ENCODE data around the gene BRD1.
"Not testable (repeated sequence)": the region's sequence is repeated elsewhere in the genome, so short reads cannot be mapped to it uniquely, and the experiment has no call there.

BRD1 gene

DNA sequence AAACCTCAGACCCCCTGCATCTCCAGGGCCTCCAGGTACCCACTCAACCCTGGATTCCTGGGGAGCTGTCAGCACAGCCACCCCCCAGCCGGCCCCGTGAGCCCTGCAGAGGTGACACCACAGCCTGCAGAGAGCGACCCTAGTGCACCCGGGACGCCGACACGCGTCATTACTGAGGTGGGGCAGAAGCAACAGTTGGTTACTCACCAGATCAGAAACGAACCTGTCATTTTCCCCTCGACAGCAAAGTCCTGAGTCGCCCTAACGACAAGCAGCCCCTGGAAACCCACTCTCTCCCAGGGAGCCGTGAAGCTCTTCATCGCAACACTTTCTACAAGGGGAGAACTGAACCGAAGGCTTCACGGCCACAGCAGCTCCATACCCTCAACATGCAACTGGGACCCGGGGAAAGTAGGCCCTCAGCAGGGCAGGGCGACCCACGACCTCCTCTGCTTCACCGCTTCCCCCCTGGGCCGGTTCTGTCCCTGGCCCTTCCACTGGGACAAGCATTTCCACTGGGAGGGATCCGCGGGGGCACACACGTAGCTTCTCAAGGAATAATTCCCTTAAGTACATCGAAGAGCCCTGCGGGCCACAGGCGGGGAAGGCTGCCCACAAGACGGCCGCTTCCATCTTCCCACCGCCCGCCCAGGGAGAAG lies 1.6 kb downstream of the BRD1 start:
- no peak for FAIRE-seq

DNA sequence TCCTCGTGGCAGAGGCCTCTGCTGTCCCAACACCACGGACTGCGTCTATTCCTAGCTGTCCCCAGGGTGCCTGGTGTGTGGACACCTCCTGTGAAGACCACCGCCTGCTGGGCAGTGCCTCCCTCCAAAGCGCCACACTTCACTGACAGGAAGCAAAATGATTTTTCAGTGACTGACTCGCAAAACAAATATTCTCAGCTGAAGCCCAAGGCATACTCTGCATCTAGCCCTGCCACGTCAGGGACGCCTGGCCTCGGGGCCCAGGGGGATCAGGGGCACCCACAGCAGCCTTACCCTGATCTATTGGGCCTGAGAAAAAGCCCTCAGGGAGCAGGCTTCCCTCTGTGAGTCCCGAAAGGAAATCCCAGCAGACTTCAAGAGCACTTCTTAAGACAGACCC lies 2.2 kb downstream of the BRD1 start:
- FAIRE-seq: no peak

DNA sequence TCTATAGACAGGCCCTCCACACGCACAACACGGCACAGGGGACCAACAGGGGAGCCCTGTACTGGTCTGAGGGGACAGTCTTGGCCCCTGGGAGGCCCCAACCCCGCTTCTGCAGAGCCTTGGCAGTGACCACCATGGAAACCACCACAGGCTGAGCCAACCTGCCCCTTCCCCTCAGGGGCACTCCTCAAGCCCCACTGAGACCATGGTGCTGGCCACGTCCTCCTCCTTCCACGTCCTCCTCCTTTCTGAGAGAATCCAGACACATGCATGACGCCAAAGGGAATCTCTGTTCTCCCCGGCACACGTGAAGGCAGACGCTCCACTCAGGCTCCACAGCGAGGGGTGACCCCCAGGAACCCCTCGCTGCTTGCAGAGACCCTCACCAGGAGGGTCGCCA lies 2.7 kb downstream of the BRD1 start:
- no peak for FAIRE-seq

- FAIRE-seq: no peak
Measured at GRCh38 chr22:49824185-49824925, 3.3 kb downstream of the BRD1 start.

DNA sequence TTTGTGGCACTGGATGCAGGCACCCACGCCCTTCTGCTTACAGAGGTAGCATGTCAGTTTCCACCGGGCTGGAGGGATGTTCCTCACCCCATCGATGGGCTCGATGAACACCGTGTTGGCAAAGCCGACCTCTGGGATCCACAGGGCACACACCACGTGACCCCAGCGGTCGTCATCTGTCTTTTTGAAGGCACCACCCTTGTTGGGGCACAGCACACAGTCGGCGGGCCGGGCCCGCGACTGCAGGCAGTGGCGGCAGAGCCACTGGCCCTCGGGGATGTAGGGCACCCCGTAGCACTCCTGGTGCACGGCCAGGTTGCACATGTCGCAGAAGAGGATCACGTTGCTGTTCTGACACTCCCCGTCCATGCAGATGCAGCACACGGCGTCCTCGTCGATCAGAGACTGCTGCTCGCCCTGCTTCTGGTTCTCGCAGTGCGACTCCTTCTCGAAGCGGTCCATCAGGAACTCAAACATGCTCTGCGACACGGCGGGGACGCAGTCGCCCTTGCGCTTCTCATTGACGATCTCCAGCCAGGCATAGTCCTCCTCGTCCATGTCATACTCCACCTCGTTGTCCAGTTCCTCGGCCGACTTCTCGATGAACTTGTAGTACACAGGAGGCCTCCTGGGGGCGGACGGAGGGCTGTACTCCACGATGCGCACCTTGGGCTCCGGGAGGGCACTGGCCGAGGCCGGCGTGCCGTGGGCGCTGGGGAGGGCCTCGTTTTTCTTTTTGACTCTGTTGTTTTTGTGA lies 4.2 kb downstream of the BRD1 start:
- no peak for FAIRE-seq

DNA sequence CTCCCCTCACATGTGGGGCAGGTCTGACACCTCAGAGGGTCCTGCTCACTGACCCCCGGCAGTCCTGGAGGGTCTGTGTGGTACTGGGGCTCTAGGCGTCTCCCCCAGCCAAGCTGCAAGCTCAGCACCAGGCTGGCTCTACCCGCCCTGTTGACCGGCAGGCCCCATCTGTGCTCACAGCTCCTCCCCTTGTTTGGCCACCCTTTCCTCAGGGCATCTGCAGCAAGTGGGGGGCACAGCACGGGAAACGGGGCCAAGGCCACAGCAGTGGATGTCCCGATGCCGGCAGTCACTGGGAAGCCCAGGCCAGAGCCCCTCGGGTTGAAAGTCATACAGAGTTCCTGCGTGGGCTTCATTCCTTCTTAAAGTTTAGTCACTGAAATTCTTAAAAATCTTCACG lies 5.9 kb downstream of the BRD1 start:
- not testable (repeated sequence) for FAIRE-seq

- FAIRE-seq: no peak
Measured at GRCh38 chr22:49820984-49821383, 6.7 kb downstream of the BRD1 start.

DNA sequence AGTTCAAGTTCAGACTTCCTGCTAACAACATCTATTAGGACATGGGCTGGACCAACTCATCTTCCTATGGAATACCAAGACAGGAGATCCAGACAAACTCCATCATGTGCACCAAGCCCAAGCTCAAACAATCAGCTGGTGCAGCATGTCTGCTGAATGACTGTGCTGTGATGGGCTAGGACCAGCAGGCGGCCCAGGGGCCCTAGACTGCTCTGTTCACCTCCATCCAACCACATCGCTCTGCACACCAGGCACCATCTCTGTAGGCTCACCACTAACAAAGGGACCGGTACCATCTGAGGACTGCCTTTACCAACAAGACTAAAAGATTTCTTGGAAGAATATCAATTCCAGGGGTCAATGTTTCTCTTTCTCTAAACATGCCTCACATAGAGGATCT lies 10.3 kb downstream of the BRD1 start:
- no peak for FAIRE-seq

- no peak for FAIRE-seq
Measured at GRCh38 chr22:49815641-49816091, 12.0 kb downstream of the BRD1 start.

- FAIRE-seq: no peak
Measured at GRCh38 chr22:49814856-49815255, 12.8 kb downstream of the BRD1 start.

GRCh38 chr22:49814164-49814686 lies 13.4 kb downstream of the BRD1 start:
- no peak for FAIRE-seq

- FAIRE-seq: no peak
Measured at GRCh38 chr22:49812838-49813237, 14.8 kb downstream of the BRD1 start.

- no peak for FAIRE-seq
Measured at GRCh38 chr22:49811020-49811791, 16.5 kb downstream of the BRD1 start.

DNA sequence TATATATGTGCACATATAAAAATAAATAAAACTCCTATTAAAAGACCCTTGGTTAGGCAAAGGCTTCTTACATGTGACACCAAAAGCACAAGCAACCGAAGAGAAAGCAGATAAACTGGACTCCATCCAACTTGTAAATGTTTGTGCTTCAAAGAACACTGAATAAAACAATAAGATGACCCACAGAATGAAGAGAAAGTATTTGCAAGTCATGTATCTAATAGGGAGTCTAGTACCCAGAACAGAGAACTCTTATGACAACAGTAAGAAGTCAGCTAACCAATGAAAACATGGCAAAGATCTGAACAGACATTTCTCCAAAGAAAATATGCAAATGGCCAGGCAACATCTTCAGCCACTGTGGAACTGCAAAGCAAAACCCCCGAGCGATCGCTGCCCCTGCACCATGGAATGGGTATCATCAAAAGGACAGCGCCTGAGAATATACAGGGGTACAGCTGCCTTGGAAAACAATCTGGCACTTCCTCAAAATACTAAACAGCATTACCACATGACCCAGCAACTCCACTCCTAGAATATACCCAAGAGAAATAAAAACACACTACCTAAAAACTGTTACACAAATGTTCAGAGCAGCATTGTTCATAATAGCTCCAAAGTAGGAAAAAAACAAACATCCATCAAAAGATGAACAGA lies 17.2 kb downstream of the BRD1 start:
- FAIRE-seq: no peak

GRCh38 chr22:49807780-49808708 lies 19.6 kb downstream of the BRD1 start:
- FAIRE-seq: no peak

DNA sequence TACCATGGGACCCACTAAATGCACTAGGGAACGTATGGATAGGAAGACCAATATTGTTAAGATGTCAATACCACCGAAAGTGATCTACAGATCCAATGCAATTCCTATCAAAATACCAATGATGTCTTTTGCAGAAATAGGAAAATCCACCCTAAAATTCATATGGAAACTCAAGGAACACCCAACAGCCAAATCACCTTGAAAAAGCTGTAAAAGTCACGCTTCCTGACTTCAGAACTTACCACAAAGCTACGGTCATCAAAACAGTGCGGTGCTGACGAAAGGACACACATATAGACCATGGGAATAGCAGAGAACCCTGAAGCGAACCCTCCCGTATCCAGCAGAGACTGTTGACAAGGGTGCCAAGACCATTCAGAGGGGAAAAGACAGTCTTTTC lies 20.5 kb downstream of the BRD1 start:
- no peak for FAIRE-seq

DNA sequence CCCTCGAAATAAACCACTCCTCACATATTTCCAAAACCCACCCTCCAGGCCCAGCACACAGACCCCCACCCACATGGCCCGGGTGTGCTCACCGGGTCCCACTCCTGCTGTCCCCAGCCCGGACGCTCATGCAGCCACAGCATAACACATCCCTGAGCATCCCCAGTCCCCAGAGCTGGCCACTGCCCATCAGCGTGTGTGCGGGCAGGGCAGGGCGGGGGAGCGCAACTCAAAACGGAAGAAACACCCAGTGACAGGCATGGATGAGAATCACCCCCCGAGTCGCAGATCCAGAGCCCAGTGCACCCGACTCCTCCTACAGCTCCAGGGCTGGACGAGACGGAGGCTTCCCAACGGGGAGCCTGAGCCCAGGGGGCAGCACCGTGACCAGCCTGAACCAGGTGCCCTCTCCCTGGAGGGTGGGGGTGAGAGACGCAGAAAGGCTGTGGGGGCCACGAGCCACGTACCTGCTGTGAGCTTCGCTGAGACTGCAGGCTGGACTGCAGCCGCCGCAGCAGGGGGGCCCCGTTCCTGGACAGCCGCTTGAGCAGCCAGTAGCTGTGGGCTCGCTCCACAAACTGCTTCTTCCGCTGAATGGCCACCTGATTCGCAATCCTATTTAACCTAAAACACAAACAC lies 23.8 kb downstream of the BRD1 start:
- no peak for FAIRE-seq

DNA sequence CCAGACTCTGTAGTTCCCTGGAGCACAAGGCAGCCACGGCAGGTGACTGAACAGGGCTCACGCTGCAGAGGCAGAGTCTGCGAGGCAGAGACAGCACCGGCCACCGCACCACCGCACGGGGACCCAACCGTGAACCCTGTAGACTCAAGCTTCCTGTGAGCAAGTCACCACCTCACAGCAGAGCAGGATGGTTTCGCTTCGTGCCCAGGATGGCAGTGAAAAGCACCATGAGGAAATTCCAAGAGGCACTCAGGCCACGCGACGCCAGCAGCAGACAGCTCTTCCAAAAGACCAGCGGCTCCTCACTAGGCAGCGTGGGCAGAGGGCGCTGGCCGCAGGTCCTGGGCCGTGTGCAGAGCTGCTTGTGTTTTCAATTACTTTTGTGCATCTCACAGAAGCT lies 24.5 kb downstream of the BRD1 start:
- FAIRE-seq: no peak

- no peak for FAIRE-seq
Measured at GRCh38 chr22:49801391-49802060, 26.1 kb downstream of the BRD1 start.

All from TTC549 (cell line).